WI38 (cell line): ENCODE data around the gene SLC17A9.

Source experiments
- H3K4me3 ChIP-seq: 2 replicates; pipeline ENCODE4 v1.5.1; 2011; ENCODE audit warnings: low read depth, mild to moderate bottlenecking, control low read depth, low read length
- TF ChIP-seq, protein P1 (sequence below): IDR thresholded peaks from 2 replicates; pipeline ENCODE4 v1.5.1; 2012; ENCODE audit warnings: low read depth, mild to moderate bottlenecking, control low read depth, low read length

The SLC17A9 gene

DNA sequence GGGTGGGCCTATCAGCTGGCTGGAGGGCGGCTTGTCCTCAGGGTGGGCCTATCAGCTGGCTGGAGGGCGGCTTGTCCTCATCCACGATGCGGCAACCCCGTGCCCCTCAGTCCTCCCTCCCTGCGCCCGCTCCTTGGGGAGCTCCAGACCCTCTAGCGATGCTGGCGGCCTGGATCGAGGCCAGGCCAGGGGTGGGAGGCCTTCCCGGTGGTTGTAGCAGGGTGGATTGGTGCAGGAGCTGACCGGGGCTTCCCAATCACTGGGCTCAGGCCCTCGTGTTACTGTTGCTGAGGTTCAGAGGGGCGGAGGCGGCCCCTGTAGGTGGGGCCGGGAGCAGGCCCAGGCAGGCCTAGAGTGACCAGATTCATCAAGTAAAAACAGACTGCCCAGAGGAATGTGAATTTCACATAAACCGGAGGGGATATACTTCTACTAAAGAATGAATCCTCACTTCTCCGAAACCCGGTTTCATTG is 8.8 kb downstream of the SLC17A9 start:
- H3K4me3 ChIP-seq, result no peak overlapping the region
- TF ChIP-seq, protein P1, sequence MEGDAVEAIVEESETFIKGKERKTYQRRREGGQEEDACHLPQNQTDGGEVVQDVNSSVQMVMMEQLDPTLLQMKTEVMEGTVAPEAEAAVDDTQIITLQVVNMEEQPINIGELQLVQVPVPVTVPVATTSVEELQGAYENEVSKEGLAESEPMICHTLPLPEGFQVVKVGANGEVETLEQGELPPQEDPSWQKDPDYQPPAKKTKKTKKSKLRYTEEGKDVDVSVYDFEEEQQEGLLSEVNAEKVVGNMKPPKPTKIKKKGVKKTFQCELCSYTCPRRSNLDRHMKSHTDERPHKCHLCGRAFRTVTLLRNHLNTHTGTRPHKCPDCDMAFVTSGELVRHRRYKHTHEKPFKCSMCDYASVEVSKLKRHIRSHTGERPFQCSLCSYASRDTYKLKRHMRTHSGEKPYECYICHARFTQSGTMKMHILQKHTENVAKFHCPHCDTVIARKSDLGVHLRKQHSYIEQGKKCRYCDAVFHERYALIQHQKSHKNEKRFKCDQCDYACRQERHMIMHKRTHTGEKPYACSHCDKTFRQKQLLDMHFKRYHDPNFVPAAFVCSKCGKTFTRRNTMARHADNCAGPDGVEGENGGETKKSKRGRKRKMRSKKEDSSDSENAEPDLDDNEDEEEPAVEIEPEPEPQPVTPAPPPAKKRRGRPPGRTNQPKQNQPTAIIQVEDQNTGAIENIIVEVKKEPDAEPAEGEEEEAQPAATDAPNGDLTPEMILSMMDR, result no peak

DNA sequence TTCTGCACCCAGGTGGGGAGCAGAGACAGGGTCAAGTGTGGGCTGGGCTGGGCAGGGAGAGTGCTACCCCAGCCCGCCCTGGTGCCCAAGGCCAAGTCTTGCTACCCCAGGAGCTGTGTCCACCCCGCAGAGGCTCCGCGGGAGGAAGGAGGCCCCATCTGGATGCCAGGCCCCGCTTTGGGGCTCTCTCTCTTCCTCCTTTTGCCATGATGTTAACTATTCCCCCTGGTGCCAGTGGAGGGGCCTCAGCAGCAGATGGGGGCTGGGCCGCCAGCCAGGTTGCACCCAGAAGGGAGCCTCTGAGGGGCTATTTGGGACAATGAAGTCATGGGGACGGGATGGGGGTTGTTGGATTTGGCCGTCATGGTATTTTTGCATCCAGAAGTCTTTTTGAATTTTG is 9.3 kb downstream of the SLC17A9 start:
- H3K4me3 ChIP-seq, result no peak overlapping the region
- TF ChIP-seq, protein P1, result no peak

DNA sequence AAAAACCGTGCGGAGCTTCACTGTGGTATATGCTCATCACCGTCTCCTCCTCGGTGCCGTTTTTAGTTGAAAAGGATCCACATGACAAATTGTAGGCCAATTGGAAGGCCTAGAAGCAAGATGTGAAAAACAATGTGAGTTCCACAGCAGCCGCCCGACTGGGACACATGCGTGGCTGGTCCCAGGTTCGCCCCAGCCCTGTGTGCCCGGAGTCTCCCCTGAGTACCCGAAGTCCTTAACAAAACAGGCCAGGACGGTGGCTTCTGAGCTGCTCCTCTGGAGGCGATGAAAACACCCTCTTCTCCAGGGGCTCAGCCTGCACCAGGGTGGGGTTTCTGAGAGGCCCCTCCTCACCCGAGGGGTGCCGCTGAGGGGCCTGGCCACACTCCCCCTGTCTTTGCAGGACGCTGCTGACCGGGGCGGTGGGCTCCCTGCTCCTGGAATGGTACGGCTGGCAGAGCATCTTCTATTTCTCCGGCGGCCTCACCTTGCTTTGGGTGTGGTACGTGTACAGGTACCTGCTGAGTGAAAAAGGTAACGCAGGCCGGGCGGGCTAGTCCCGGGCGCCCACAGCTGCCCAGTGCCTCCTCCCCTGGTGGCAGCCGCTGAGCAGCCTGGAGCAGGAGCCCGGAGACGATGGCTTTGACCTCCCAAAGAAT is 9.8 kb downstream of the SLC17A9 start:
- H3K4me3 ChIP-seq, result no peak overlapping the region
- TF ChIP-seq, protein P1, result no peak

DNA sequence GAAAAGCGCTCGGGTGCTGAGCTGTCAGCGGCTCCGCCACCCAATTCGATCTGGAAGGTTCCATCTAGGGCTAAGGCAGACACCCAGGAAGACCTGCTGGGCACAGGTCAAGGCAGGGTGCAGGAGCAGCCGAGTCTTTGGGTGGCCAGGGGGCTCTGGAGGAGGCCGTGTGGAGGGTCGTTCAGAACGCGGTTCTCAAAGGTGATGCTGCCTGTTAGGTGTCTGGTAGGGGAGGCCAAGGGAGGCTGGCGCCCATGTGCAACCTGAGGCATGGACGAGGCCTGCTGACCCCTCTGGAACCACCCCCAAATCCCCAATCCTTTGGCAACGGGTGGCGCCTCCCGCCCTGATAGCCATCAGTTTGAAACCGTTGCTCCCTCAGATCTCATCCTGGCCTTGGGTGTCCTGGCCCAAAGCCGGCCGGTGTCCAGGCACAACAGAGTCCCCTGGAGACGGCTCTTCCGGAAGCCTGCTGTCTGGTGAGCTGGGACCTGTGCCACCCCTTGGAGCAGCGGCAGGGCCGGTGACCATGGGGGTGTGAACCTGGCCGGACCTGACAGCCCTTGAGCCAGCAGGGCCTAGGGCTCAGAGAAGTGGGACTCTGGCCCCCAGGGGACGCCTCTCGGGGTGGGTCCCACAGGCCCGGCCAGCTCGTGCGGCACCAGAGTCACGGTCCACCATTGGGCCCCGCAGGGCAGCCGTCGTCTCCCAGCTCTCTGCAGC is 10.5 kb downstream of the SLC17A9 start:
- TF ChIP-seq, protein P1, result no peak
- no peak overlapping the region for H3K4me3 ChIP-seq

DNA sequence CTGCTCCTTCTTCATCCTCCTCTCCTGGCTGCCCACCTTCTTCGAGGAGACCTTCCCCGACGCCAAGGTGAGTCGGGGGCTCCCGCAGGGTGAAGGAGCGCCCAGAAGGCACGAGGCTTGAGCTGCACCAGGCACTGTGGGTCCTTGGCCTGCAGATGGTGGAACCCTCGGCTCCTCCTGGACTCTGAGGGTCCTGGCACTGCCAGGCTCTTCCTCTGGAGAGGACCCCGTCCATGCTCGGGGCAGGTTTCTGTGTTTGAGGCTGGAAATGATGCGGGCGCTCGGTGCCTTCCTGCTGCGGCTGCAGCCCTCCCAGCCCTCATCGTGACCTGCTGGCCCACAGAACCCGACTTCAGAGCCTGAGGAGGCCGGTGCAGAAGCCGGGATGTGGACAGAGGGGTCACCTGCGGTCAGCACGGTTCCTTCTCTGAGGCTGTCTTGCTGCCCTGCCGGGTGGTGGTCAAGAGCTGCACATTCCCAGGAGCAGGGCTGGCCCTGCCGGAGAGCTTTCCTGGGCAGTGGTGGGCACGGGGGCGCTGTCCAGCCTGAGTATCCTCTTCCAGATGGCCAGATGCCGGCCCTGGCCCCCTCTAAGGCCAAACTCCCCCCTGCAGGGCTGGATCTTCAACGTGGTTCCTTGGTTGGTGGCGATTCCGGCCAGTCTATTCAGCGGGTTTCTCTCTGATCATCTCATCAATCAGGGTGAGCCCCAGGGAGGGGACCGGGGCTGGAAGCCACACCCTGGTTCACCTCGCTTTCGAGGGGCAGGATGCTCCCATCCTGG is 11.3 kb downstream of the SLC17A9 start:
- TF ChIP-seq, protein P1, result no peak

DNA sequence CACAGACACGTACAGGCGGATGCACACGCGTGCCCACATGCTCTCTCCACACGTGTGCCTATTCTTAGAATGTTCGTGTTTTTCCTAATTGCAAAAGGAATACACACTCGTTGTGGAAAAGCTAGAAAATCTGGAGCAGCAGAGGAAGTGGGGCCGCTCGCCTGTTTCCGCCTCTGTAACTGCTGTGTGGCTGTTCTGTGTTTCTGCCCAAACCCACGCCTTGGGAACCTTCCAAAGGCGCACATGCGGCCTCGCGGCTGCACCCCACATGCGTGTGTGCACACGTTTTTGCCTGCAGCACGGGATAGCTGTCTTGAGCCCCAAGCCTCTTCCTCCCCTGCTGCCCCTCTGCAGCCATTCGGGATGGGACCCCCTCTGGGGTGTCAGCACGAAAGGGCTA is 12.2 kb downstream of the SLC17A9 start:
- TF ChIP-seq, protein P1, result no peak
- H3K4me3 ChIP-seq, result no peak overlapping the region

More for the DNA sequence above, 11.3 kb downstream of the SLC17A9 start:
- no peak overlapping the region for H3K4me3 ChIP-seq

DNA sequence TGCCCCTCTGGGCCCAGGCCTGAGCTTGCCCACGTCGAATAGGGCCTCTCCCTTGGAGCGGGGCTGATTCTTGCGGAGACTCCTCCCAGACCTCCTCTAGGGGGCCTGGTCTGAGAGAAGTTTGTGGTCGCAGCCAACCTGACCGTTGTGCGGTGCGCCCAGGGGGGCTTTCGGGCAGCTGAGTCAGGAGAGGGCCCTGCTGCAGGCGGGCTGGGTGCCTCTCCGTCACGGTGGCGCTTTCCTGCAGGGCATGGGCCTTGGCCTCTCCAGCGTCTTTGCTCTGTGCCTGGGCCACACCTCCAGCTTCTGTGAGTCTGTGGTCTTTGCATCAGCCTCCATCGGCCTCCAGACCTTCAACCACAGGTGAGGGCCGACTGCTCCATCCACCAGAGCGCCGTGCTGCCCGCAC is 12.9 kb downstream of the SLC17A9 start:
- no peak overlapping the region for H3K4me3 ChIP-seq
- TF ChIP-seq, protein P1, result no peak
